Glutamatergic neuron (in vitro differentiated cells): ENCODE measurements around the gene FGD4. TPM values are rescaled to one million over a fixed set of nuclear protein-coding genes. Genes with fewer than 3 reads are reported as not detected.

Experiments
- DNase-seq: peaks from one replicate; pipeline ENCODE4 v3.0.0; 2022
- H3K27ac Mint-ChIP-seq: one replicate; pipeline ENCODE4 v1.8.0; 2020; ENCODE audit warnings: mild to moderate bottlenecking, mixed read lengths, inconsistent platforms; ENCODE audit not compliant: unreplicated experiment
- H3K27me3 Mint-ChIP-seq: one replicate; pipeline ENCODE4 v1.8.0; 2020; ENCODE audit warnings: mild to moderate bottlenecking, moderate library complexity, mixed read lengths, inconsistent platforms; ENCODE audit not compliant: unreplicated experiment
- H3K36me3 Mint-ChIP-seq: one replicate; pipeline ENCODE4 v1.8.0; 2020; ENCODE audit warnings: mild to moderate bottlenecking, mixed read lengths, inconsistent platforms; ENCODE audit not compliant: unreplicated experiment
- H3K4me1 Mint-ChIP-seq: one replicate; pipeline ENCODE4 v1.8.0; 2020; ENCODE audit warnings: mild to moderate bottlenecking, low read depth, mixed read lengths, inconsistent platforms; ENCODE audit not compliant: unreplicated experiment
- H3K4me3 Mint-ChIP-seq: one replicate; pipeline ENCODE4 v1.8.0; 2020; ENCODE audit warnings: mild to moderate bottlenecking, mixed read lengths, inconsistent platforms; ENCODE audit not compliant: unreplicated experiment
- H3K9me3 Mint-ChIP-seq: one replicate; pipeline ENCODE4 v1.8.0; 2020; ENCODE audit warnings: mild to moderate bottlenecking, moderate library complexity, mixed read lengths, inconsistent platforms; ENCODE audit not compliant: unreplicated experiment
- CTCF ChIP-seq: fragments of 200-600 bp; sonication (generic); IDR thresholded peaks from one replicate; pipeline ENCODE4 v1.5.0; 2021; ENCODE audit not compliant: partially characterized antibody, unreplicated experiment
- total RNA-seq: library from RNA; stranded (reverse); fragmentation: NEBNext Ultra II Directional; extraction: Animal tissue kit (Norgen Biotek cat#: 25700); gene quantifications from one replicate; pipeline ENCODE4 v1.2.1, GENCODE V29; 2021; ENCODE audit not compliant: unreplicated experiment

The FGD4 gene
- total RNA-seq, 1 donor from 2014 or later = 105 TPM

- TF ChIP-seq CTCF = no peak
- no peak overlapping the region for H3K27ac Mint-ChIP-seq
- peaks cover 8% of the 10 kb centered on the region for H3K9me3 Mint-ChIP-seq
- no peak for DNase-seq
- H3K4me1 Mint-ChIP-seq = no peaks in the 10 kb centered on the region
- H3K27me3 Mint-ChIP-seq = peaks cover under 1% of the 10 kb centered on the region
- peaks cover 5% of the 10 kb centered on the region for H3K36me3 Mint-ChIP-seq
- no peak overlapping the region for H3K4me3 Mint-ChIP-seq
These were observed 228.6 kb downstream of the FGD4 start for GRCh38 chr12:32627976-32628375.

- Mint-ChIP-seq H3K4me1 (no peaks in the 10 kb centered on the region), H3K27ac (peak overlapping the region; percentile 15), H3K4me3 (no peak overlapping the region), H3K27me3 (no peaks in the 10 kb centered on the region), H3K36me3 (no peaks in the 10 kb centered on the region), H3K9me3 (no peaks in the 10 kb centered on the region)
- no peak for DNase-seq
- no peak for TF ChIP-seq CTCF
These were observed 242.0 kb downstream of the FGD4 start for GRCh38 chr12:32641287-32641901.

GRCh38 chr12:32644431-32644830, 245.1 kb downstream of the FGD4 start:
- TF ChIP-seq CTCF = no peak
- H3K4me3 Mint-ChIP-seq = no peak overlapping the region
- peaks cover 4% of the 10 kb centered on the region for H3K27me3 Mint-ChIP-seq
- H3K9me3 Mint-ChIP-seq = peaks cover 1% of the 10 kb centered on the region
- no peaks in the 10 kb centered on the region for H3K36me3 Mint-ChIP-seq
- H3K4me1 Mint-ChIP-seq = no peaks in the 10 kb centered on the region
- DNase-seq = no peak
- no peak overlapping the region for H3K27ac Mint-ChIP-seq

- Mint-ChIP-seq H3K27ac (no peak overlapping the region), H3K4me1 (no peaks in the 10 kb centered on the region), H3K4me3 (no peak overlapping the region), H3K27me3 (peaks cover 6% of the 10 kb centered on the region), H3K9me3 (peaks cover 6% of the 10 kb centered on the region), H3K36me3 (no peaks in the 10 kb centered on the region)
- no peak for DNase-seq
- TF ChIP-seq CTCF = no peak
These were observed 247.9 kb downstream of the FGD4 start for GRCh38 chr12:32647275-32647674.

- no peak for DNase-seq
These were observed 251.2 kb downstream of the FGD4 start for GRCh38 chr12:32650508-32650907.

More at GRCh38 chr12:32650508-32650907, 251.2 kb downstream of the FGD4 start:
- no peak overlapping the region for H3K4me3 Mint-ChIP-seq
- H3K27me3 Mint-ChIP-seq = peaks cover 6% of the 10 kb centered on the region
- H3K9me3 Mint-ChIP-seq = peaks cover 6% of the 10 kb centered on the region
- no peak overlapping the region for H3K27ac Mint-ChIP-seq
- no peaks in the 10 kb centered on the region for H3K4me1 Mint-ChIP-seq
- TF ChIP-seq CTCF = no peak
- H3K36me3 Mint-ChIP-seq = no peaks in the 10 kb centered on the region
